Nephron (organoid): ENCODE data around the gene C3orf38.

Source experiments
- H3K27ac Mint-ChIP-seq, 3 experiments: 2 replicates each; pipeline ENCODE4 v1.8.0; 2020; ENCODE audit warnings: mixed read lengths in 3 of 3, mild to moderate bottlenecking in 2 of 3, moderate library complexity in 1 of 3
- H3K27me3 Mint-ChIP-seq: 2 replicates; pipeline ENCODE4 v1.8.0; 2021; ENCODE audit warnings: low read depth, mild to moderate bottlenecking, moderate library complexity, mixed read lengths
- H3K36me3 Mint-ChIP-seq: 2 replicates; pipeline ENCODE4 v1.8.0; 2020; ENCODE audit warnings: low read depth, mixed read lengths
- H3K4me1 Mint-ChIP-seq: 2 replicates; pipeline ENCODE4 v1.8.0; 2020; ENCODE audit warnings: mixed read lengths
- H3K4me3 Mint-ChIP-seq, 3 experiments: 2 replicates each; pipeline ENCODE4 v1.8.0; 2020; ENCODE audit warnings: mild to moderate bottlenecking in 3 of 3, mixed read lengths in 3 of 3, moderate library complexity in 2 of 3
- H3K9me3 Mint-ChIP-seq: 2 replicates; pipeline ENCODE4 v1.8.0; 2020; ENCODE audit warnings: mixed read lengths
- TF ChIP-seq, protein P1 (sequence below), 3 experiments: fragments of 200-600 bp; sonication (generic); IDR thresholded peaks; one replicate each; pipeline ENCODE4 v1.5.0; 2021; ENCODE audit warnings: antibody characterized with exemption in 3 of 3; ENCODE audit not compliant: unreplicated experiment in 3 of 3

The C3orf38 gene

DNA sequence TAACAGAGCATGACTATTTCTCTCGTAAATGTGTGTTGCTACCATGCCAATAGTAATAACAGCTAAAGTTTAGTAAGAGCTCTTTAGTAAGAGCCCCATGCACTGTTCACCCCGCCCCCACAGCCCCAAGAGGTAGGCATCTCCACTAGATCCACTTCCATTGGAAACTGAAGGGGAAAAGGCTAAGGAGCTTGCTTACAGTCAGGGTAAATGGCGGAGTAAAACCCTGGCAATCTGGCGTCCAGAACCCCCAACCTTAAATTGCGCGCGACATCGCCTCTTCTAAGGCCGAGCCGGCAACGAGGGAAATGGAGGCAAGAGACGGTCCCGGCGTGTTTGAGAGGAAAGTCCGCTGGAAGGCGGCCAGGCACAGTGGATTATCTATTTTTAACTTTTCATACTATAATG, 654 bp upstream of the C3orf38 start:
- no peaks in the 10 kb centered on the region for H3K27me3 Mint-ChIP-seq
- H3K4me1 Mint-ChIP-seq, result peaks cover 27% of the 10 kb centered on the region
- H3K27ac Mint-ChIP-seq, result peak overlapping the region; percentile 99
- no peaks in the 10 kb centered on the region for H3K9me3 Mint-ChIP-seq
- peak overlapping the region; percentile 99 to 100 (median 99) for H3K4me3 Mint-ChIP-seq
- peaks cover 12% of the 10 kb centered on the region for H3K36me3 Mint-ChIP-seq
- TF ChIP-seq, protein P1, sequence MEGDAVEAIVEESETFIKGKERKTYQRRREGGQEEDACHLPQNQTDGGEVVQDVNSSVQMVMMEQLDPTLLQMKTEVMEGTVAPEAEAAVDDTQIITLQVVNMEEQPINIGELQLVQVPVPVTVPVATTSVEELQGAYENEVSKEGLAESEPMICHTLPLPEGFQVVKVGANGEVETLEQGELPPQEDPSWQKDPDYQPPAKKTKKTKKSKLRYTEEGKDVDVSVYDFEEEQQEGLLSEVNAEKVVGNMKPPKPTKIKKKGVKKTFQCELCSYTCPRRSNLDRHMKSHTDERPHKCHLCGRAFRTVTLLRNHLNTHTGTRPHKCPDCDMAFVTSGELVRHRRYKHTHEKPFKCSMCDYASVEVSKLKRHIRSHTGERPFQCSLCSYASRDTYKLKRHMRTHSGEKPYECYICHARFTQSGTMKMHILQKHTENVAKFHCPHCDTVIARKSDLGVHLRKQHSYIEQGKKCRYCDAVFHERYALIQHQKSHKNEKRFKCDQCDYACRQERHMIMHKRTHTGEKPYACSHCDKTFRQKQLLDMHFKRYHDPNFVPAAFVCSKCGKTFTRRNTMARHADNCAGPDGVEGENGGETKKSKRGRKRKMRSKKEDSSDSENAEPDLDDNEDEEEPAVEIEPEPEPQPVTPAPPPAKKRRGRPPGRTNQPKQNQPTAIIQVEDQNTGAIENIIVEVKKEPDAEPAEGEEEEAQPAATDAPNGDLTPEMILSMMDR (IDR thresholded peaks at IDR 0.05; ENCODE audit: unreplicated experiment in 3 of 3), result no peak

DNA sequence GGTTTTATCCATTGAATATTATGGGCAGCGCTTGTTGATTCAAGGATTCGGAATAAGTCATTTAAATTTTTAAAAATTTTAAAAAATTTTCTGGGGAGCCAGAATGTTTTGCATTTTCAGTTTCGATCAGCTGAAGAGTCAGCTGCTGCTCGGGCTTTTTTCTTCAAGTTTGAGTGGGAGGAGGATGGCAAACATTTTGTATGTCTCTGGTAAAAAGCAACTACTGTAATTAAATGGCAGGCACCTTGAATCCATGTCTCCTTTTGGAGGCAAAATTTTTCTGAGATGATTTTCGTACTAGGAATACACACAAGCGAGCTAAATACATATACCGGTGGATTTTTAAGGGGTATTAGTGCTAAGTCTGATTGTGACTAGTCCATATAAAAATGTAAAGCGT, 612 bp downstream of the C3orf38 start:
- peak overlapping the region; percentile 99 for H3K27ac Mint-ChIP-seq
- peaks cover 27% of the 10 kb centered on the region for H3K4me1 Mint-ChIP-seq
- peak overlapping the region; percentile 99 to 100 (median 99) for H3K4me3 Mint-ChIP-seq
- peaks cover 22% of the 10 kb centered on the region for H3K36me3 Mint-ChIP-seq
- no peaks in the 10 kb centered on the region for H3K27me3 Mint-ChIP-seq
- TF ChIP-seq, protein P1 (IDR thresholded peaks at IDR 0.05; ENCODE audit: unreplicated experiment in 3 of 3), result no peak
- H3K9me3 Mint-ChIP-seq, result no peaks in the 10 kb centered on the region

DNA sequence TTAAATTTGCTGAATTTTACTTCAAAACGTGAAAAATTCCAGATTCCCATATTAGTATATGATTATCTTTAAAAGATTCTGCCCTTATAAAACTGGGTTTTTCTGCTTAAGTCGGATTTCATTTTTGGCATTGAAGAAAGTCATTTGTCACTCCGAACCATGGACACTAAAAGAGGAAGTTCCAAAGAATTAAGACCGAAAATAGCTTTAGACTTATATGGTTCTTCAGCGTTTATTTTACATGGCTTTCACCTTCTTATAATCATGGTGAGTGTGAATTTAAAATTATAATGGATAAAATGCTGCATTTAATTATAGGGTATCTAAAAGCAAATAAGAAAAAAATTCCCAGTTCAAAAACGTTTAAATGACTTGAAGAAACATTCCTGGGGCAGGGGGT, 1.0 kb downstream of the C3orf38 start:
- peak overlapping the region; percentile 99 for H3K27ac Mint-ChIP-seq
- peak overlapping the region; percentile 99 to 100 (median 99) for H3K4me3 Mint-ChIP-seq
- H3K27me3 Mint-ChIP-seq, result no peaks in the 10 kb centered on the region
- H3K4me1 Mint-ChIP-seq, result peaks cover 27% of the 10 kb centered on the region
- no peaks in the 10 kb centered on the region for H3K9me3 Mint-ChIP-seq
- TF ChIP-seq, protein P1 (IDR thresholded peaks at IDR 0.05; ENCODE audit: unreplicated experiment in 3 of 3), result no peak
- H3K36me3 Mint-ChIP-seq, result peaks cover 25% of the 10 kb centered on the region

DNA sequence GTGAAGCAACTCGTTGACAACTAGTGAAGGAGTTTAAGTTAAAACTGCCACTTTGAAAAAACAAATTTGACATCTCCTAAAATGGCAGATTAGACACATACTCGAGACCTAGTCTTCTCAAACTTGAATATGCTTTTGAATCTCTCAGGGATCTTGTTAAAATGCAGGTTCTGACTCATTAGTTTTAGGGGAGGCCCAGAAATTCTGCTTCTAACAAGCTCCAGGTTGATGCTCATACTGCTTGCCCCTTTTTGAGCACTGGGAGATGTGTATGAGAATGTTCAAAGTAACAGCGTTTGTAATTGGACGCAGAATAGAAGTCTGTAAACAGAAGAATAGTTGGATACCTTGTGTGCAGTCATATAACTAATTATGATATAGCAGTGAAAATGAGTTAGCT, 1.6 kb downstream of the C3orf38 start:
- Mint-ChIP-seq H3K36me3 (peaks cover 31% of the 10 kb centered on the region), H3K27me3 (no peaks in the 10 kb centered on the region), H3K4me3 (peak overlapping the region; percentile 81 to 100 (median 99)), H3K27ac (peak overlapping the region; percentile 65 to 99 (median 80)), H3K9me3 (no peaks in the 10 kb centered on the region), H3K4me1 (peaks cover 27% of the 10 kb centered on the region)
- TF ChIP-seq, protein P1 (IDR thresholded peaks at IDR 0.05; ENCODE audit: unreplicated experiment in 3 of 3), result no peak

DNA sequence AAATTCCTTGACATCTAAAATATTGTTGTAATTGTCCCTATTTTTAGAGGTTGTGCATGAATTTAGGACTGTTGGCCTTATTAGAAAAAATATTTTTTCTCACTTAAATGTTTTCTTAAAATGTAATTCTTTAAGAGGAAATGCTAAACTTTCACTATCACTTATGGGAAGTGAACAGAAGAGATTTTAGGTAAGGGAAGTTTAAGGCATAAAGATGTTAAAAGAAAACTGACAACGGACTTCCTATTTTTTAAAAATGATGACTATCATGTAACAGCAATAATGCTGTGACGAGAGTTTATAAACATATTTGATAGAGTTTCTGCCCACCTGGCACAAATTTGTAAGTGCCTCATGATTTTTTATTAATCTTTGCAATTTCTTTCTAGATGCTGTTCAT, 3.1 kb downstream of the C3orf38 start:
- H3K4me3 Mint-ChIP-seq, result peak overlapping the region in 2 of 3 experiments; percentile 40 to 64
- TF ChIP-seq, protein P1 (IDR thresholded peaks at IDR 0.05; ENCODE audit: unreplicated experiment in 3 of 3), result no peak
- H3K27me3 Mint-ChIP-seq, result no peaks in the 10 kb centered on the region
- peaks cover 26% of the 10 kb centered on the region for H3K4me1 Mint-ChIP-seq
- H3K27ac Mint-ChIP-seq, result no peak overlapping the region
- H3K36me3 Mint-ChIP-seq, result peaks cover 43% of the 10 kb centered on the region
- no peaks in the 10 kb centered on the region for H3K9me3 Mint-ChIP-seq

DNA sequence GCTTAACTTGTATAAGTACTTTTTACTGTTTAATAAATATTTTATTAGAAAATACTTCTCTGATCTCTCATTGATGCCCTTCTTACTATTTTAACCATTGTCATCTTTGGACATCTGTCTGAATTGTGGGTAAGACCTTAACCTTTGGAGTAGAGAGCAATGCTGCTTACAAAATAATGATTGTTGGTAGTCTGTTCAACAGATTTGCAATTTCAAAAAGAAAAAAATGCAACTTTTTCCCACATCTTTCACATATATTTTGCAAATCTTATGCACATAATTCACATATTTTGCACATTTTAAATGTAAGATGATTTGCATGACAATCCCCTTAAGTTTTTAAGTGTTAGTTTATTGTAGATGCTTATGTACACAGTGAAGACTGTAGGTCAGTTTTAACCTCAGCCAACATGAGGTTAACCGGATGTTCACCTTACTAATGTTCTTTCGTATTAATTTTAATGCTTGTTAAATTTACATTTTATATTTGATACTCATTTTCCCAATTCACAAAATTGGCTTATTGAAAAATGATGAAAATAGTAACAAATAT, 16.7 kb downstream of the C3orf38 start:
- Mint-ChIP-seq H3K27ac (no peak overlapping the region), H3K9me3 (no peaks in the 10 kb centered on the region), H3K4me1 (no peaks in the 10 kb centered on the region), H3K4me3 (no peak overlapping the region), H3K36me3 (peaks cover 39% of the 10 kb centered on the region), H3K27me3 (no peaks in the 10 kb centered on the region)
- TF ChIP-seq, protein P1 (IDR thresholded peaks at IDR 0.05; ENCODE audit: unreplicated experiment in 3 of 3), result no peak
